Activated naive CD4-positive, alpha-beta T cell (primary cell): ENCODE measurements around the gene PLSCR1.
A peak's percentile ranks its signal among the peaks of the same experiment; 100 is the strongest.

ENCODE experiments used
- DNase-seq, 4 experiments: peaks; one replicate each; lab custom pipeline; 2025; lab: John Stamatoyannopoulos, UW

The PLSCR1 gene, protein sequence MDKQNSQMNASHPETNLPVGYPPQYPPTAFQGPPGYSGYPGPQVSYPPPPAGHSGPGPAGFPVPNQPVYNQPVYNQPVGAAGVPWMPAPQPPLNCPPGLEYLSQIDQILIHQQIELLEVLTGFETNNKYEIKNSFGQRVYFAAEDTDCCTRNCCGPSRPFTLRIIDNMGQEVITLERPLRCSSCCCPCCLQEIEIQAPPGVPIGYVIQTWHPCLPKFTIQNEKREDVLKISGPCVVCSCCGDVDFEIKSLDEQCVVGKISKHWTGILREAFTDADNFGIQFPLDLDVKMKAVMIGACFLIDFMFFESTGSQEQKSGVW

GRCh38 chr3:146544002-146544928 is at the start of gene PLSCR1:
PLSCR1 (minus strand) TSS chr3:146544607; CDS start chr3:146536552, 8,055 bp downstream.
- DNase-seq, result peak; percentile 32 to 71 (median 40)

GRCh38 chr3:146593776-146594175 is 49.4 kb upstream of the PLSCR1 start:
- DNase-seq, result no peak

DNA sequence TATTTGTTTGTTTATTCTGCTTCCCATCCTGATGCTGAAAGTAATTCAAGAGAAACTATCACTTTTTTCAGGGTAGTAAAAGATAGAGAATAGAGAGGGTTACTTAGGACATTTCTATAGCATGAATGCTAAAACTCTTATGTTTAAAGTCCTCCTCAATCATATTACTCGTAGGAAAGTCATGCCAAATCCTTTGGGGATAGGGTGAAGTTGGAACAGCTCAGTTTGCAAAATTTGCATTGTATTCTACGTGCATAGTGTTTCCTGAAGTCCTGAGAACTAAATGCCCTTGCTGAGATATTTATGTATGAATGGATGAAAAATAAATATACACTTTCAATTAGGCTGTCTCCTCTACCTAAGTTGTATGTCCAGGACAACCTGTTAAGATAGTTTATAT is 46.1 kb upstream of the PLSCR1 start:
- no peak for DNase-seq

DNA sequence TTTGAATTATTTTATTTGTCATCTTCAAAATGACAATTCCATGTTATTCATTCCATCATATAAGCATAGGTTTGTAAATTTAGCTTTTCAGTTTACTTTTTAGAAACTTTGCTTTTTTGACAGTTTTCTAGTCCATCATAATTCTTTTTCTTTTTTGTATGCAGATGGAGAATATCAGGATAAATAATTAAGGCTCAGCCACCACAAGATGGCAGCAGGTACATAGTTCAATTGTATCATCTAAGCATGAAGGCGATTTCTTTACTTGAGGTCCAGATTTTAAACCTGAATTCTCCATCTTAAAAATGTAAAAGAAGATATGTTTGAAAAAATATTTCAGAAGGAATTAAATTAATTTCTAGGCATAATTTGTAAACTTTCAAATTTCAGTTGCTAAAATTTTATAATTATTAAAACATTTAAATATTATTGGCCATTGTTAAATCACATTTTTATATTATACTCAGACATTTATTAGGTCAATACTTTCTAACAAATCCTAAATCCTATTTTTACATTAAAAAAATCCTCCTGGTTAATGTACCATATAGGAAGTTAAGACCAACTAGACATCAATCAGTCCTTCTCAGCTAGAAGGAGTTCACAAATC is 45.6 kb upstream of the PLSCR1 start:
- DNase-seq, result no peak

- DNase-seq, result no peak
Observed at GRCh38 chr3:146585156-146585555, 40.7 kb upstream of the PLSCR1 start.

GRCh38 chr3:146581951-146582467 is 37.6 kb upstream of the PLSCR1 start:
- no peak for DNase-seq

- DNase-seq, result no peak
Observed at GRCh38 chr3:146581080-146581601, 36.7 kb upstream of the PLSCR1 start.

GRCh38 chr3:146577662-146578061 is 33.3 kb upstream of the PLSCR1 start:
- DNase-seq, result no peak

DNA sequence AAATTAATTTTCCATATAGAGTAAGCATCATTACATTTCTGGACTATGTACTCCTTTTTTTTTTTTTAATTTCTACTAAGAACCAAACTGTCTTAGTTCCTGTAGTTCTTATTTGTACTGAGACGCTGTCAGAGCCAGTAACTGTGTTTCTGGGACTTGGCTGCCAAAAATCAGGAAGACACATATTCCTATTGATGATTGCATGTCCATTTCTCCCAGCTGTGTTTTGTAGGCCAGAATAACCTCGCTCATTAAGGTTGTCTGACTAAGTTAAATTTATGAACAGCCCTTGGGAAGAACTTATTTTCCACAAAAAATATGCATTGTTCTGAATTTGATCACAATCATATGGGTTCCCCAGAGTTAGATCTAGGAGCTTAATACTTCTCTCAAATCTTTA is 31.2 kb upstream of the PLSCR1 start:
- DNase-seq, result no peak

DNA sequence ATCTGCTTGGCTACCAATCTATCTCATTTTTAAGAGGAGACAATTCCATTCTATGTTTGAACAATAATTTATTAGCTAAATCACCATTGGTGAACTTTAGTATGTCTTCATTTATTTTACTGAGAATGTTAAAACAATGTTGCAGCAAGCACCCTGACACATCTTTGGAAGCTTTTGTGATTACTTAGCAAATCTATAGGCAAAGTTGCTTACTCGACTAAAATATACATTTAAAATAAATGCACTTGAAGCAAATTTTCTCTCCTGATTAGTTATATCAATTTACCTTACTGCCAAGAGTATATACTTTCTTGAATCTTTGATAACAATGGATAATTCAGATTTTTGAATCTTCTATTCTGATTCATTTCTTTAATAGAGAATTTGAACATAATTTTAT is 29.8 kb upstream of the PLSCR1 start:
- no peak for DNase-seq

DNA sequence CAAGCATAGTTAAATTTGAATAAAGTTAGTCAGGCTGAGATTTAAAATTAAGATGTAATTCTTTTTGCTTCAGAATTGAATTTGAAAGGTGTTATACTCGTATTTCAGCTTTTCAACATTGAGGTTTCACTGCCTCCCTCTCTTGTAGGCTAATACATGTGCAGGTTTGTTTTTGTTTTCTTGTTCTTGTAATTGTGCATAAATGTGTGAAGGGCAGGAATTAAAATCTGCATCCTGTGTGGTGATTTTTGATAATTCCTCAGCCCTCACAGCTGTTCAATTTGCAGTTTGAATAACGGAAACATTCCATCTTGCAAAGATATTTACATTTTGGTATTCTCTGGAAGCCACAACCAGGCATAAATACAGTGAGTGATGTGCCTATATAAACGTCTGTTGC is 24.9 kb upstream of the PLSCR1 start:
- DNase-seq, result no peak

DNA sequence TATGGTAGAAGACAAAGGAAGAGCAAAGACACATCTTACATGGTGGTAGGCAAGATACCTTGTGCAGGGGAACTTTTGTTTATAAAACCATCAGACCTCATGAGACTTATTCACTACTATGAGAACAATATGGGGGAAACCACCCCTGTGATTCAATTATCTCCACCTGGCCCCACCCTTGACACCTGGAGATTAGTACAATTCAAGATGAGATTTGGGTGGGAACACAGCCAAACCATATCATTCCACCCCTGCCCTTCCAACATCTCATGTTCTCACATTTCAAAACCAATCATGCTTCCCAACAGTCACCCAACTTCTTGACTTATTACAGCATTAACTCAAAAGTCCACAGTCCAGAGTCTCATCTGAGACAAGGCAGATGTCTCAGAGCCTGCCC is 21.7 kb upstream of the PLSCR1 start:
- no peak for DNase-seq

DNA sequence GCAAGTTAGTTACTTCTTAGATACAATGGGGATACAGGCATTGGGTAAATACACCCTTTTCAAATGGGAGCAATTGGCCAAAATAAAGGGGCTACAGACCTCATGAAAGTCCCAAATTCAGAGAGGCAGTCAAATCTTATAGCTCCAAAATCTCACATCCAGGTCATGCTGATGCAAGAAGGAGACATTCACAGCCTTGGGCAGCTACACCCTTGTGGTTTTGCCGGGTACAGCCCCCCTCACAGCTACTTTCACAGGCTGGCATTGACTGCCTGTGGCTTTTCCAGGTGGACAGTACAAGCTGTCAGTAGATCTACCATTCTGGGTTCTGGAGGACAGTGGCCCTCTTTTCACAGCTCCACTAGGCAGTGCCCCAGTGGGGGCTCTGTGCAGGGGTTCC is 17.5 kb upstream of the PLSCR1 start:
- no peak for DNase-seq

DNA sequence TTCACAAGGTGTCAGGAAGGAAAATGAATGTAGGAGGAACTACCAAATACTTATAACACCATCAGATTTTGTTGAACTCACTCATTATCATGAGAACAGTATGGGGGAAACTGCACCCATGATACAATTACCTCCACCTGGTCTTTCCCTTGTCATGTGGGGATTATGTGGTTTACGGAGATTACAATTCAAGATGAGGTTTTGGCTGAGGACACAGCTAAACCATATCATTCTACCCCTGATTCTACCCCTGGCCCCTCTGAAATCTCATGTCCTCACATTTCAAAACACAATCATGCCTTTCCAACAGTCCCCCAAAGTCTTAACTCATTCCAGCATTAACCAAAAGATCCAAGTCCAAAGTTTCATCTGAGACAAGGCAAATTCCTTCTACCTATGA is 17.1 kb upstream of the PLSCR1 start:
- no peak for DNase-seq

DNA sequence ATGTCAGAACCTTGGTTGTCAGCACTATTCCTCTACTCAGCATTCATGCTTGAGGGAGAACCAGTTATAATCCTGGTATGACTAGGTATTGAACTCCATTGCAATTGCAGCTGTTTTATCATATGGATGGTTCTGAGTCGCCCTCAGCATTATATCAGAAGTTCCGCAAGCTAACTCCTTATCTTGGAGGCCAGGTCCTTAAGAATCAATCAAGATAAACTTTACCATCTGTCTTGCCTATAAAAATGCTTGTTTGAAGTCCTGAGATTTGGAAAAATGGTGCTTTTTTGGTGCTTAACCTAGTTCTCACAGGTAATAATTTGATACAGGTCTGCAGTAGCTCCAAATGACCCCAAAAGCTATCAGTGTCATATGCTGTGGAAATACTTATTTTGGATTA is 16.3 kb upstream of the PLSCR1 start:
- no peak for DNase-seq

GRCh38 chr3:146559388-146559787 is 15.0 kb upstream of the PLSCR1 start:
- no peak for DNase-seq

GRCh38 chr3:146558781-146559180 is 14.4 kb upstream of the PLSCR1 start:
- DNase-seq, result no peak

GRCh38 chr3:146557745-146558144 is 13.3 kb upstream of the PLSCR1 start:
- no peak for DNase-seq

DNA sequence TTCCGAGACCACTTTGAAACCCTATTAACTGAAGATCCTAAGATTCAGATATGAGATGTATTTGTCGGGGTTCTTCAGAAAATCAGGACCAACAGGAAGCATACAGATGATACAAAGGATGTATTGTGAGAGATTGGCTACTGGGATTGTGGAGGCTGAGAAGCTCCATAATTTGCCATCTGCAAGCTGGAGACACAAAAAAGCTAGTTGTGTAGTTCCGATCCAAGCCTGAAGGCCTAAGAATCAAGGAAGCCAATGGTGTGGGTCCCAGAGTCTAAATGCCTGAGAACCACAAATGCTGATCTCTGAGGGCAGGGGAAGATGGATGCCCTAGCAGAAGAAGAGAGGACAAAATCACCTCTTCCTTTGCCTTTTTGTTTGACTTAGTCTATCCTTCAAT is 10.9 kb upstream of the PLSCR1 start:
- no peak for DNase-seq

- DNase-seq, result no peak
Observed at GRCh38 chr3:146554151-146554760, 9.8 kb upstream of the PLSCR1 start.

- no peak for DNase-seq
Observed at GRCh38 chr3:146550743-146551510, 6.5 kb upstream of the PLSCR1 start.
